ENCODE data around the gene ADAMTS12. TPM values are rescaled to one million over a fixed set of nuclear protein-coding genes. Genes with fewer than 3 reads are reported as not detected.

ADAMTS12 gene
- total RNA-seq, 1 experiment from 2014 or later = 6.2 TPM

- Histone ChIP-seq H2AFZ (ENCODE audit: low read length) (no peak overlapping the region), H4K91ac (ENCODE audit: insufficient read length, low read depth, low read length) (no peak overlapping the region), H2BK20ac (ENCODE audit: low read depth, low read length, poor library complexity, severe bottlenecking) (no peak overlapping the region), H3K79me1 (ENCODE audit: insufficient read depth, low read depth, low read length, poor library complexity, severe bottlenecking) (no peaks in the 10 kb centered on the region), H4K20me1 (ENCODE audit: control insufficient read depth, insufficient read depth, insufficient read length) (no peaks in the 10 kb centered on the region), H3T11ph (ENCODE audit: low read length) (no peak overlapping the region), H4K8ac (replicated peaks; ENCODE audit: insufficient read length, low read depth, low read length) (no peak overlapping the region), H3K9me3 (ENCODE audit: control insufficient read depth, low read depth, low read length) (no peaks in the 10 kb centered on the region), H3K56ac (ENCODE audit: insufficient read length, low read depth, low read length) (no peak overlapping the region), H2BK15ac (ENCODE audit: low read depth, low read length) (no peak overlapping the region), H3K79me2 (ENCODE audit: insufficient read depth, low read length) (no peaks in the 10 kb centered on the region), H3K4me2 (ENCODE audit: insufficient read depth, insufficient read length, low read length) (no peak overlapping the region), H3K4ac (ENCODE audit: low read depth, low read length) (no peak overlapping the region), H3K4me1 (ENCODE audit: insufficient read depth, low read length) (no peaks in the 10 kb centered on the region; the same call in none of the 2 replicates), H3K23me2 (ENCODE audit: insufficient read length, low read depth, low read length, poor library complexity, severe bottlenecking) (no peaks in the 10 kb centered on the region), H3K14ac (ENCODE audit: insufficient read depth, low read length) (no peak overlapping the region), H3K23ac (ENCODE audit: insufficient read length, low read depth, low read length) (no peak overlapping the region), H3K27ac (ENCODE audit: insufficient read length, low read depth, low read length) (no peak overlapping the region), H4K5ac (ENCODE audit: insufficient read length, low read depth, low read length) (no peak overlapping the region), H2BK5ac (ENCODE audit: insufficient read length, low read length) (no peak overlapping the region), H2AK5ac (ENCODE audit: insufficient read length, low read length) (no peak overlapping the region), H2BK120ac (ENCODE audit: low read depth, low read length, poor library complexity, severe bottlenecking) (no peak overlapping the region), H3K9ac (ENCODE audit: extremely low read depth, insufficient read length, low read length) (no peak overlapping the region), H3K18ac (ENCODE audit: insufficient read length, low read depth, low read length) (no peak overlapping the region), H2BK12ac (ENCODE audit: insufficient read length, low read depth, low read length) (no peak overlapping the region), H3K27me3 (ENCODE audit: insufficient read depth, low read length) (no peaks in the 10 kb centered on the region)
- no peak for DNase-seq
- peaks cover 4 to 9% of the 10 kb centered on the region in 2 experiments; a peak in 2 of 4 replicates for H3K4me1 Mint-ChIP-seq
- no peak overlapping the region for H3K4me3 Mint-ChIP-seq
- WGBS (ENCODE audit: extremely low coverage, insufficient read length, low lambda C conversion rate) = no CpG with 5 or more reads among the region's 8 CpGs
- H3K27me3 Mint-ChIP-seq (ENCODE audit: low read depth) = no peaks in the 10 kb centered on the region
- H3K27ac Mint-ChIP-seq = peak overlapping the region; percentile 26 to 60 (median 27); a peak in 4 of 7 replicates
- H3K36me3 Mint-ChIP-seq (ENCODE audit: insufficient read depth in 1 of 3, low read depth in 3 of 3) = peaks cover 2 to 12% (median 6%) of the 10 kb centered on the region in 3 experiments; a peak in 5 of 7 replicates
- no peak for TF ChIP-seq CTCF (conservative IDR thresholded peaks at IDR 0.05)
- peaks cover 5 to 9% of the 10 kb centered on the region in 2 experiments; a peak in 4 of 5 replicates for H3K9me3 Mint-ChIP-seq
Observed at GRCh38 chr5:33556330-33557328, 335.2 kb downstream of the ADAMTS12 start.

All from H9 (cell line).